HG03108 (cell line): Measurements from ENCODE around the gene TRIM24.
"Not testable (repeated sequence)": the region's sequence is repeated elsewhere in the genome, so short reads cannot be mapped to it uniquely, and the experiment has no call there.

ENCODE experiments used
- ATAC-seq: cut with Tn5 transposase; IDR thresholded peaks from one replicate; pipeline ENCODE4 v1.9.1; 2021; ENCODE audit warnings: moderate library complexity; ENCODE audit not compliant: unreplicated experiment

Gene TRIM24

GRCh38 chr7:138525757-138526156 lies 65.7 kb downstream of the TRIM24 start:
- no peak for ATAC-seq

DNA sequence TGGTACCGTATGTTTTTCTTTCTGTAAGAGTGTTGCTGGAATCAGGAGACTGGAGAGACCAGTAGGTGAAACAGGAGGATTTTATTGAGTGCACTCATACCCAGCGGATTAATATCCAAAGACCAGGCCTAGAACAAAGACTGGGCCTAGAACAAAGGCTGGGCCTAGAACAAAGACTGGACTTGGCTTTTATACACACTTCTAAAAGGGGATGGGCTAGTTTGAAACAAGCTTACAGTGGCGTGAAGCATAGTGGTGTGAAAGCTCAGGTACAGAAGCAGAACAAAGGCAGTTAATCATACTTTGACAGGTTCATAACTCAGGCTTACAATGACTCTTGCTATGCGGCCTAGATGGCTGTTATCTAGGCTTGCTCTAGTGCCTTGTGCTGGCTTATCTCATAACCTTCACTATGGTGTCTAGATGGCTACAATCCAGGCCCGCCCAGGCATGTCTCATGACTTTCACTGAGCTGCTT lies 67.7 kb downstream of the TRIM24 start:
- ATAC-seq: no peak

DNA sequence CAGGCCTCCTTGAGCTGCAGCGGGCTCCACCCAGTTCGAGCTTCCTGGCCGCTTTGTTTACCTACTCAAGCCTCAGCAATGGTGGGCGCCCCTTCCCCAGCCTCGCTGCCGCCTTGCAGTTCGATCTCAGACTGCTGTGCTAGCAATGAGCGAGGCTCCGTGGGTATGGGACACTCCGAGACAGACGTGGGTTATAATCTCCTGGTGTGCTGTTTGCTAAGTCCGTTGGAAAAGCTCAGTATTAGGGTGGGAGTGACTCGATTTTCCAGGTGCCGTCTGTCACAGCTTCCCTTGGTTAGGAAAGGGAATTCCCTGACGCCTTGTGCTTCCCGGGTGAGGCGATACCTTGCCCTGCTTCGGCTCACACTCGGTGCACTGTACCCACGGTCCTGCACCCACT lies 76.8 kb downstream of the TRIM24 start:
- not testable (repeated sequence) for ATAC-seq

GRCh38 chr7:138538518-138538917 lies 78.5 kb downstream of the TRIM24 start:
- ATAC-seq: peak; percentile 60

- no peak for ATAC-seq
These were observed 79.1 kb downstream of the TRIM24 start for GRCh38 chr7:138538997-138539644.

DNA sequence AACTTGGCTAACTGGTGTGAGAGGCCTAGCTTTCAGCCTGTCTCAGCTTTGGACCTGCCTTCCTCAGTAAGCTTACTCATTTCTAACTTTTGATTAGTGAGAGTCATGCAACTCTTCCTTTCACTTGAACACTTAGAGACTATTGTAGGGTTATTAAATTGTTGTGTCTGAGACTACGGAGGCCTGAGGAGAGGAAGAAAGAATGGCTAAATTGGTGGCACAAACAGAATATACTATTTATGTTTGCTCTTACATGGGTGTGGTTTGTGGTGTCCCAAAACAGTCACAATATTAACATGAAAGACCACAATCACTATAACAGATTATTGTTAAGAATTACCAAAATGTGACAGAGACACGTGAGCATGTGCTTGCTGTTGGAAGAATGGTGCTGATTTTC lies 82.1 kb downstream of the TRIM24 start:
- peak; percentile 76 for ATAC-seq

DNA sequence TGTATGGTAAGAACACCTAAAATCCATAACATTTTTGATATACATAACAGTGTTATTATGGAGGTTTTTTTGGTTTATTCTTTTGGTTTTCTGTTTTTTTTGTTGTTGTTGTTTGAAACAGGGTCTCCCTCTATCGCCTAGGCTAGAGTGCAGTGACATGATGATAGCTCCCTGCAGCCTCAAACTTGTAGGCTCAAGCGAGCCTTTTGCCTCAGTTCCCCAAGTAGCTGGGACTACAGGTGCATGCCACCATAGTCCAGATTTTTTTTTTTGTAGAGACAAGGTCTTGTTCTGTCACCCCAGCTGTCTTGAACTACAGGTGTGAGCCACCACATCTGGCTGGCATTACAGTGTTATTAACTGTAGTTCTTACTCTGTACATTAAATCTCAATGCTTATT lies 83.7 kb downstream of the TRIM24 start:
- ATAC-seq: no peak

DNA sequence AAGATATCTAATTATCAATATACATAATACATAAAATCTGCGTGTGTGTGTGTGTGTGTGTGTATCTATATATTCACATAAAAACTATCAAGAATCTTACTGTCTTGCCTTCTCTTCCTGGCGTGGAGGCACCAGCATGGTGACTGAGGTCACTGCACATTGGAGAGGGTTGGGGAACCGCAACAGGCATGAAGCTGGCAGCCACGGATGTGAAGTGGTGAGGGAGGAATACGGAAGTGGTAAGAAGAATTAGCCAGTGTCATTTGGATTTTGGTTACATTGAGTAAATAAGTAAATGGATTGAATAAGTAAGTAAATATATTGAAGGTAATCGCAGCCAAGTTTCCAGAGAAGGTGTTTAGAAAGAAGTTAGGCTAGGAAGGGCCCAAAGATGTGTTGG lies 85.1 kb downstream of the TRIM24 start:
- ATAC-seq: no peak

DNA sequence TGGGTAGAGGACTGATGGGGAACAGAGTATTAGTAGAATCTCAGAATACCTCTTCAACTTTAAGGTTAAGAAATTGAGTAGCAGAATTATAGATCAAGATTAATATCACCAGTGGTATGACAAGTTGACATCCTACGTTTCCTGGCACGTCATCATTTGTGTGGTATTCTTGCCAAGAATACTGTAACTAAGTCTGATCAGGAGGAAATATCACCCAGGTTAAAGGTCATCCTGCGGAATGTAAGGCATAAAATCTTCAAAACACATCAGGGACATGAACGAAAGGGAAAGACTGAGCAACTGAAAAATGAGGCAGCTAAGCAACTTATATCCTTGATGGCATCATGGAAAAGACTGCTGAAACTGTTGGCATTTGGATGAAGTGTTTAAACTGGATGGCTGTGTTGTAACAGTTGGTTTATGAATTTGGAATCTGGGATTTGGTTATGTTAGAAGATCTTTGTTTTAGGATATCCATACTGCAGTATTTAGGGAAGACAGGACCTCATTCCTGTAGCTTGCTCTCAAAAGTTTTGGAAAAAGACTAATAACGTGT lies 86.1 kb downstream of the TRIM24 start:
- no peak for ATAC-seq

GRCh38 chr7:138546829-138547228 lies 86.8 kb downstream of the TRIM24 start:
- ATAC-seq: no peak

GRCh38 chr7:138549082-138549481 lies 89.0 kb downstream of the TRIM24 start:
- no peak for ATAC-seq

DNA sequence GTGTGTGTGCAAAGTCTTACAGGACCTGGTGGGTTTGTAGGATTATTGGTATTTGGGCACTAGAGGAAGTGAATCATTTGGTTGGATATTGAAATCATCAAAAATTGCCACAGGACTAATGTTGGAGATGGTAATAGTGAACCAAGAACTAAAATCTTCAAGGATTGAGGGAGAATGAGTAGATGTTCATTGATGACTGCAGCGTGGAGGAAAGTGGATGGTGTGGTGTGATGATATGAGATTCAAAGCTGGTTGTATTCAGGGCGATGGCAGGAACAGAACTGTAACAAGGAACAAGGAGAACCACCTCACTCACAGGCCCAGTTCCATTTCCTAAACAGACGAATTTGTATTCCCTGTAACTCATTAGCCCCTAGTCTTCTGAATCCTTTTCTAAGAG lies 90.3 kb downstream of the TRIM24 start:
- ATAC-seq: no peak

- ATAC-seq: no peak
These were observed 91.0 kb downstream of the TRIM24 start for GRCh38 chr7:138551102-138551501.

DNA sequence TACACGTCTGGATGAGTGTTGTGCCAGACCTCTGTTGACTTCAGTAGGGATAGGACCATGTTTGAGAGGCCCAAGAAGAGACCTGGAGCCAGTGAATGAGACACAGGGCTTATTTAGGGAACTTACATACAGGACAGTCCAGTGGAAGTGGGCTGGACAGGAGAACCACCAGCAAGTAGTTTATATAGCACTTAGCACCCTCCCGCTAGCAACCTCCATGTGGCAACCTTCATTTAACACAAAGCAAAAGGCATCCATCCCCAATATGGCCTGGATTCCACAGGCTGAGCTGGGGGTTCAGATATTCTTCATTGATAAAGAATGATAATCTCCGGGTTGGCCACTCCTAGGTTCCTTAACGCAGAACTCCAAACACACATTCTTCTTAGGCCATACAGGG lies 93.7 kb downstream of the TRIM24 start:
- ATAC-seq: no peak

DNA sequence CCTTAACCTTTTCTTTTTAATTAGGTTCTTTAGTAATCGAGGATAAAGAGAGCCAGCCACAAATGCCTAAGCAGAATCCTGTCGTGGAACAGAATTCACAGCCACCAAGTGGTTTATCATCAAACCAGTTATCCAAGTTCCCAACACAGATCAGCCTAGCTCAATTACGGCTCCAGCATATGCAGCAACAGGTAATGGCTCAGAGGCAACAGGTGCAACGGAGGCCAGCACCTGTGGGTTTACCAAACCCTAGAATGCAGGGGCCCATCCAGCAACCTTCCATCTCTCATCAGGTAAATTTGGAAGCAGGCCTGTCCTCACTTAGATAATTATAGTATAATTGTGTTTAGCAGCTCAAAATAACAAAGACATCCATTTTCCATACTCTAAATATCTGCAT lies 94.6 kb downstream of the TRIM24 start:
- no peak for ATAC-seq

DNA sequence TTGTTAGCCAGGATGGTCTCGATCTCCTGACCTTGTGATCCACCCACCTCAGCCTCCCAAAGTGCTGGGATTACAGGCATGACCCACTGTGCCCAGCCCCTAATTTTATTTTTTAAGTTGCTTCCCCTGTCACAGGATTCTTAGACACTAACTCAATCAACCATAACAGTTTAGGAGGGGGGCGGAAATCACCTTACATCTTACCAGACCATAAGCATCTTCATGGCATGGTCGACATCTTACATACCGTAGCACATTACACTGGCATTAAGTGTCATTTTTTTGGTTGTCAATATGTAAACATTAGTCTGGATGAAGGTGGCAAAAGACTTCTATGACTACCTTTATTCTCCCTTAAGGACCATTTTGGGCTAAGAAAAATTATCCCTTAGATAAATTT lies 95.6 kb downstream of the TRIM24 start:
- ATAC-seq: no peak

DNA sequence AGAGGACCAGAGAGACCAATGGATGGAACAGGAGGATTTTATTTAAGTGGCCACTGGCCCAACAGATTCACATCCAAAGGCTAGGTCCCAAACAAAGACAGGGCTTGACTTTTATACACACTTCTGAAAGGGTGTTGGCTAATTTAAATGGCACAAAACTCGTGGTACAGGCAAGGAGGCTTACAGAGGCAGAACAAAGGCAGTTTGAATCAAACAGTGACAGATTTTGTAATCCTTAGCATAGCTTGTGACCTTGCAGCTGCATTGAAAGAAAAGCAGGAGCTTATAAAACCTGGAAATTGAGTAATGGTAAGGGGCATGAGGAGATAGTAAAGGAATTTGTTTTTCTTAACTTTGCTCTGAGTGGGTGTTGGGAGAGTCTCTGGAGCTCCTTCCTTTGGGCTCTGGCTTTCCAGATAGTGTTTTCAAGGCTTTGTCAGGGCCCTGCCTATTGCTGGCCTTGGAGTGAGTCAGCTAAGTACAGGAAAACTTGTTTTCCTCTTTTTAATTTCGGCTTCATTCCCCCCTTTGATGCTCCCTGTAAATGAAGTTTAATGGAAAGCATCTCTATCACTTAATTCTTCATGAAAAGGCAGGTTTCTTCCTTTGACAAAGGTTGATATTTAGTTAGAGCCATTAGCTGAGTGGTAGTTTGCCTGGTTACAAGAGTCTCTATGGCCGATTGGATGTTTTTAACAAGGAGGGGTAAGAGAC lies 96.9 kb downstream of the TRIM24 start:
- ATAC-seq: no peak

DNA sequence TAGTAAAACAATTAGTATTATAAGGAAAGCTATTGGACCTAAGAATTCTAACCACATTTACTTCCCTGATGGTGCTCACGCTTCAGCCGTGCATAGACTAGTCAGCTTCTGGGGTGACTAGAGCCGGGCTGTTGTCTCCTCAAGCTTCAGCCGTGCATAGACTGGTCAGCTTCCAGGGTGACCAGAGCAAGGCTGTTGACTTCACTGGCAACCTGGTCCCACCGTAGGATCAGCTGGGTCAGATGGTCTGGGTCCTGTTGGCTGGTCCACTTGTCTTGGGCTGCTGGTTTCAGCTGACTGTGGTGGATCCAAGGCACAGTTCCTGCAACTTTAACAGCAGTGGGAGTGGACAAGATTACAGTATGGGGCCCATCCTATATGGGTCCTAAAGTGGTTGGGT lies 99.4 kb downstream of the TRIM24 start:
- ATAC-seq: no peak

GRCh38 chr7:138563808-138564207 lies 103.7 kb downstream of the TRIM24 start:
- ATAC-seq: no peak

DNA sequence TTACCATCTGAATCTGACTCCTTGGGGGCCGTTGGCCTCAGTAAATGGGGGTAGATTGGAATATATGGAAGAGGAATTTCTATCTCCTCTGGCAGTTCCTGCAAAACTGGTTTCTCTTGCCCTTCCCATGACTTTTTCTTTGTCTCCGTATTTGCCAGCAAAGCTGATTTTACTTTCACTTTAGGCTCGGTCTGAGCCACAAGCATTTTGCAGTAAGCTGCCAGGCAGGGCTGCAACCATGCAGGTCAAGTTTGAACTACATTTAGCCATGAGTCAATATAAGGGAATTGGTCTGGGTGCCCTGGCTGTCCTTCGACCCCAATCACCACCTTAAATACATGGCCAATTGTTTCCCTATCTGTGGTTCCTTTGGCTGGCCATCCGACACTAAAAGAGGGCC lies 104.3 kb downstream of the TRIM24 start:
- no peak for ATAC-seq

DNA sequence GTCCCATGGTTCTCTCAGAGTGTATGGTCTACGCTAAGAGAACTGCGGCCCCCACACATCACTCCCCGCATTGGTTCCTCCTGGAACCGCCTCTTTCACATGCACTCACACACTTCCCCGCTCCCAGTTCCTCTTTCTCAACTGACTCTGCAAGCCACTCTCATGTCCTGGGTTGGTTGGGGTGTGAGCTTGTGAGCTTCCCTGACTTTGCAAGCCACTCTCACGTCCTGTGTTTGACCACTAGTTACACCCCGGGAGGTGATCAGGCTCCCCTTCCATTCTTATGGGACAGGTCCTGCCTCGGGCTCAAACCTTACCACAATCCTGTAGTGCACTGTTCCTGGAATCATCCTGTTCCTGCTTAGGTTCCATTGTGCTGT lies 105.0 kb downstream of the TRIM24 start:
- no peak for ATAC-seq

DNA sequence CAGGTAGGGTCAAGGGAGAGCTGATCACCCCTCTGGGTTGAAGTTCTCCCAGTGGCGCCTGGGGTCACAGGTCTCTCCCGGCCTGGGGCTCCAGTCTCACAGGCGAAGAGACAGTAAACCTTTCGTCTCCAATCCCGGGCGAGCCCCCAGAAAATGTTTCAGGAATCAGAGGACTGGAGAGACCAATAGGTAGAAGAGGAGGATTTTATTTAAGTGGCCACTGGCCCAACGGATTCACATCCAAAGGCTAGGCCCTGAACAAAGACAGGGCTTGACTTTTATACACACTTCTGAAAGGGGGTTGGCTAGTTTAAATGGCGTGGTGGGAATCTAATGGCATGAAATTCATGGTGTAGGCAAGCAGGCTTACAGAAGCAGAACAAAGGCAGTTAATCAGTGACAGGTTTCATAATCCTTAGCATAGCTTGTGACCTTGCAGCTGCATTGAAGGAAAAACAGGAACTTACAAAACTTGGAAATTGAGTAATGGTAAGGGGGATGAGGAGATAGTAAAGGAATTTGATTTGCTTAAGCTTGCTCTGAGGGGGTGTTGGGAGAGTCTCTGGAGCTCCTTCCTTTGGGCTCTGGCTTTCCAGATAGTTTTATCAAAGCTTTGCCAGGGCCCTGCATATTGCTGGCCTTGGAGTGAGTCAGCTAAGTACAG lies 105.5 kb downstream of the TRIM24 start:
- ATAC-seq: no peak
